ENCODE measurements around the gene MAPK1IP1L. TPM values are rescaled to one million over a fixed set of nuclear protein-coding genes. Genes with fewer than 3 reads are reported as not detected.
A peak's percentile ranks its signal among the peaks of the same experiment; 100 is the strongest.

MAPK1IP1L gene
- total and polyA plus RNA-seq, 8 donors: 7.0 to 53.1 (median 28.6) TPM

DNA sequence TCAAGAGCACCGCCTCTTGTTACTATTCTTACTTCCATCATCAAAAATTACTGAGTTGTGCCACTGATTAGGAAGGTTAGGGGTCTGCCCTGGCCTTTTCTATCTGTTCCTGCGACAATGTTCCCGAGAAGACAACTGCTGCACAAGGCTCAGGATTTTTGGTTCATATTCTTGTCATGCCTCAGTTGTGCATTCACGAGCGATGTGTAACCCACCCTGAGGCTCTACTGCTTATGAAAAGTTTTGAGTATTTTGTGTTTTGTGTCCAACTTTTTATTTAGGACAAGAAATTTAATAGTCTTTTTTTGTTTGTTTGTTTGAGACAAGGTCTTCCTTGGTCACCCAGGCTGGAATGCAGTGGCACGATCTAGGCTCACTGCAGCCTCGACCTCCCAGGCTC lies 54.5 kb downstream of the MAPK1IP1L start:
- Histone ChIP-seq H3K4me3 (no peak overlapping the region), H3K27ac (peak overlapping the region in 3 of 5 donors; percentile 89 to 93 (median 91)), H3K9me3 (no peaks in the 10 kb centered on the region), H3K4me1 (peaks cover 45 to 69% (median 64%) of the 10 kb centered on the region in 4 donors), H3K36me3 (no peaks in the 10 kb centered on the region), H3K27me3 (no peaks in the 10 kb centered on the region)
- WGBS, 5 donors: 84 to 93% (median 87%) methylated on average over 7 of the region's 7 CpGs
- no peak for TF ChIP-seq POLR2AphosphoS5 (IDR thresholded peaks at IDR 0.05)
- no peak for TF ChIP-seq EP300 (IDR thresholded peaks at IDR 0.05)
- no peak for TF ChIP-seq POLR2A (IDR thresholded peaks at IDR 0.05)
- TF ChIP-seq, protein P1, sequence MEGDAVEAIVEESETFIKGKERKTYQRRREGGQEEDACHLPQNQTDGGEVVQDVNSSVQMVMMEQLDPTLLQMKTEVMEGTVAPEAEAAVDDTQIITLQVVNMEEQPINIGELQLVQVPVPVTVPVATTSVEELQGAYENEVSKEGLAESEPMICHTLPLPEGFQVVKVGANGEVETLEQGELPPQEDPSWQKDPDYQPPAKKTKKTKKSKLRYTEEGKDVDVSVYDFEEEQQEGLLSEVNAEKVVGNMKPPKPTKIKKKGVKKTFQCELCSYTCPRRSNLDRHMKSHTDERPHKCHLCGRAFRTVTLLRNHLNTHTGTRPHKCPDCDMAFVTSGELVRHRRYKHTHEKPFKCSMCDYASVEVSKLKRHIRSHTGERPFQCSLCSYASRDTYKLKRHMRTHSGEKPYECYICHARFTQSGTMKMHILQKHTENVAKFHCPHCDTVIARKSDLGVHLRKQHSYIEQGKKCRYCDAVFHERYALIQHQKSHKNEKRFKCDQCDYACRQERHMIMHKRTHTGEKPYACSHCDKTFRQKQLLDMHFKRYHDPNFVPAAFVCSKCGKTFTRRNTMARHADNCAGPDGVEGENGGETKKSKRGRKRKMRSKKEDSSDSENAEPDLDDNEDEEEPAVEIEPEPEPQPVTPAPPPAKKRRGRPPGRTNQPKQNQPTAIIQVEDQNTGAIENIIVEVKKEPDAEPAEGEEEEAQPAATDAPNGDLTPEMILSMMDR (IDR thresholded peaks at IDR 0.05): no peak
- intact Hi-C loops (cut with DNase I; ENCODE audit: low total_unique reads): no loop called here
- DNase-seq: no peak

DNA sequence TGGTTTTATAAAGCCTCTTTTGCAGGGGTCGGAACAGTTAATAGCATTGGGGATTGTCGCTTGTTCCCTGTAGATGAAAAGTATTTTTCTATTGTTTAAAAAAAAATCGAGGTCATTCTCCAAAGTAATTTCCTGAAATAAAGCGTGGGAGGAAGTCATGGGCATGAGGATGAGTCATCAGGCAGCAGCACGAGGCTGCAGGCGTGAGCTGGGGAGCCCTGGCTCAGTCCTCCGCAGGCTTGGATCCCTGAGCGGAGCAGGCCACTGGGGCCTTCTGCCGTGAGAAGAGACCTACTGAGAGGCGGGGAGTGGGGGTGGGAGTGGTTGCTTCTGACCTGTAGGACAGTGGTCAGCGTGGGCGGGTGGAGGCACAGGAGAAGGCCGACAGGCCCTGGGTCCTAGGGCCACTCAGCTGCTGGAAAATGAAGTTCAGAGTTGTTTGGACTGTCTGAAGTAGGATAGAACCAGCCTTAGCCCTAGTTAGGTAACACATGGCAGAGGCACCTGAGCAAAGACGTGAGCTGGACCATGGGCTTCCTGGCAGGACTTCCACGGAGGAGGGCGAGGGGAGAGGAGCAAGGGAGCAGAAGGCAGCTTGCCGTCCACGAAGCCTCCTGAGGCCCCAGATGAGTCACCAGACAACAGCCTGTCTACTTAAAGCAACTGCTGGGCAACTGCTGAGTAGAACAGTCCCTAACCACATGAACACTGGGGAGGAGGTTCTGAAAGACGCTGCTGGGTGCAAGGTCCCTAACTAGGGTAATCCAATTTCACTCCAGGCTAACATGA lies 56.5 kb downstream of the MAPK1IP1L start:
- peaks cover 38 to 50% (median 44%) of the 10 kb centered on the region in 4 donors for H3K4me1 ChIP-seq
- no peaks in the 10 kb centered on the region for H3K36me3 ChIP-seq
- intact Hi-C loops (cut with DNase I; ENCODE audit: low total_unique reads): no loop called here
- peak; percentile 80 to 92 for DNase-seq
- no peak overlapping the region for H3K4me3 ChIP-seq
- H3K9me3 ChIP-seq: no peaks in the 10 kb centered on the region
- no peaks in the 10 kb centered on the region for H3K27me3 ChIP-seq
- peak; percentile 73 to 91 (median 75) for TF ChIP-seq POLR2AphosphoS5 (IDR thresholded peaks at IDR 0.05)
- TF ChIP-seq, protein P1 (IDR thresholded peaks at IDR 0.05): no peak
- peak overlapping the region; percentile 85 to 92 (median 91) for H3K27ac ChIP-seq
- WGBS, 5 donors: 19 to 40% (median 31%) methylated on average over 19 of the region's 19 CpGs

DNA sequence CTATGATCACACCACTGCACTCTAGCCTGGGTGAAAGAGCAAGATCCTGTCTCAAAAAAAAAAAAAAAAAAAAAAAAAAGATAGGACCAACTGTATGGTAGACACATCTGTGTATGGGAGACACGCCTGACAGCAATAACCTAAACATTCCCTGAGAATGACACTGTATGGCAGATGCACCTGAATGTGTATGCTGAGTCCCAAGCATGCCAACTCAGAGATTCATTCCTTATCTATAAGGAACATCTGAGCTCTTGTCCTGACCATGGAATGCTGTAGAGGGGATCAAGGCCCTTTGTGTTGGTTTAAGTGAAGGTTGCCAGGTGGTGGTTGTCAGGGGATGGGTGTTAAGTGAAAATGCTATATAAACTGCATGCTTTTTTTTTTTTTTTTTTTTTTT lies 58.4 kb downstream of the MAPK1IP1L start:
- Histone ChIP-seq H3K27ac (no peak overlapping the region), H3K36me3 (no peaks in the 10 kb centered on the region), H3K4me3 (no peak overlapping the region), H3K9me3 (no peaks in the 10 kb centered on the region), H3K27me3 (no peaks in the 10 kb centered on the region), H3K4me1 (peaks cover 22 to 36% (median 28%) of the 10 kb centered on the region in 4 donors)
- intact Hi-C loops (cut with DNase I; ENCODE audit: low total_unique reads): no loop called here
- no peak for DNase-seq
- 88 to 100% (median 100%) methylated on average over 1 of the region's 1 CpG for WGBS, 5 donors
- TF ChIP-seq, protein P1 (IDR thresholded peaks at IDR 0.05): no peak
- TF ChIP-seq EP300 (IDR thresholded peaks at IDR 0.05) (no peak), POLR2A (IDR thresholded peaks at IDR 0.05) (no peak), POLR2AphosphoS5 (IDR thresholded peaks at IDR 0.05) (no peak)

DNA sequence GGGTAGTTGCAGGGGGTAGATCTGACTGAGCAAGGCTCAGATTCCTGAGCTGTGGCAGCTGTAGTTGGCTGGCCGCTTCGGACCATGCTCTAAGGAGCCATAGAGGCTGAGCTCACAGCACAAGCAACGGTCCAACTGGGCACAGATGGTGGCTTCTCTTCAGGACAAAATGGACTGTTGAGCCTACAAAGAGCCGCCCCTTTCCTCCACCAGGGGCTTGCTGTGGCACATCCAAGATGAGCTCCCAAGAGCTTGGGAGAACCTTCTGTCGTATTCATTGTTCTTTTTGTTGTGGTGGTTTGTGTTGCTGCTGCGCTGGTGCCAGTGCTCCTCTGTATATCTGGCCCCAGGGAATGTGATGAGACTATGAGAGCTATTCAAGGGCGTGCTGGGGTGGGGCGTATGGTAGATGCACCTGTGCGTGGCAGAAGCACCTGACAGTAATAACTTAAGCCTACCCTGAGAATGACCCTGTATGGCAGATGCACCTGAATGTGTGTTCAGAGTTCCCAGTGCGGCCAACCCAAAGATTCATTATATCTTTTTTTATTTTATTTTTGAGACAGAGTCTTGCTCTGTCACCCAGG lies 59.8 kb downstream of the MAPK1IP1L start:
- H3K4me3 ChIP-seq: no peak overlapping the region
- intact Hi-C loops (cut with DNase I; ENCODE audit: low total_unique reads): no loop called here
- H3K27ac ChIP-seq: no peak overlapping the region
- no peak for DNase-seq
- H3K4me1 ChIP-seq: peaks cover 26 to 39% (median 30%) of the 10 kb centered on the region in 4 donors
- no peaks in the 10 kb centered on the region for H3K27me3 ChIP-seq
- TF ChIP-seq, protein P1 (IDR thresholded peaks at IDR 0.05): no peak
- TF ChIP-seq POLR2A (IDR thresholded peaks at IDR 0.05) (no peak), POLR2AphosphoS5 (IDR thresholded peaks at IDR 0.05) (no peak), EP300 (IDR thresholded peaks at IDR 0.05) (no peak)
- no peaks in the 10 kb centered on the region for H3K9me3 ChIP-seq
- WGBS, 5 donors: 84 to 97% (median 95%) methylated on average over 8 to 10 of the region's 10 CpGs
- no peaks in the 10 kb centered on the region for H3K36me3 ChIP-seq

All from stomach (tissue), 9 donors.